Suprapubic skin (tissue), 4 donors: ENCODE results near the gene VPS45. TPM values are rescaled to one million over a fixed set of nuclear protein-coding genes. Genes with fewer than 3 reads are reported as not detected.

ENCODE experiments used
- DNase-seq, 2 donors: peaks; one replicate each; pipeline ENCODE4 v3.0.0-alpha.2; 2019; ENCODE audit warnings: low spot score in 2 of 2
- H3K27ac ChIP-seq: fragments of 200-600 bp; sonication (generic); one replicate; pipeline ENCODE4 v1.5.1; 2019
- H3K27me3 ChIP-seq: fragments of 200-600 bp; sonication (generic); one replicate; pipeline ENCODE4 v1.5.1; 2019
- H3K36me3 ChIP-seq: fragments of 200-600 bp; sonication (generic); one replicate; pipeline ENCODE4 v1.5.1; 2019
- H3K4me1 ChIP-seq: fragments of 200-600 bp; sonication (generic); one replicate; pipeline ENCODE4 v1.5.1; 2019
- H3K4me3 ChIP-seq: fragments of 200-600 bp; sonication (generic); one replicate; pipeline ENCODE4 v1.5.1; 2019; ENCODE audit warnings: mild to moderate bottlenecking
- H3K9me3 ChIP-seq: fragments of 200-600 bp; sonication (generic); one replicate; pipeline ENCODE4 v1.5.1; 2019
- EP300 ChIP-seq: sonication (generic); formaldehyde crosslinking; IDR thresholded peaks from one replicate; pipeline ENCODE4 v1.6.1; 2017; ENCODE audit warnings: antibody characterized with exemption
- POLR2A ChIP-seq, 2 donors: fragments of 450-650 bp; IDR thresholded peaks; one replicate each; pipeline ENCODE4 v1.6.1; 2017; ENCODE audit warnings: antibody characterized with exemption in 2 of 2, mild to moderate bottlenecking in 2 of 2, moderate library complexity in 2 of 2
- POLR2AphosphoS5 ChIP-seq, 3 donors: sonication (generic); formaldehyde crosslinking; IDR thresholded peaks; one replicate each; pipeline ENCODE4 v1.6.1; 2017; ENCODE audit warnings: antibody characterized with exemption in 3 of 3
- WGBS: methylation state at CpG from one replicate; pipeline ENCODE4 v1.1.5; 2018; 5-methylcytosine and 5-hydroxymethylcytosine counted together
- total RNA-seq, 4 donors: library from RNA; depleted of rRNA; stranded (reverse); fragments of >200 nt; gene quantifications; one replicate each; pipeline ENCODE4 v1.1.0, GENCODE V29; 2016
- TF ChIP-seq, protein P1 (sequence below), 2 donors: fragments of 200-600 bp in 1 of 2; fragments of 450-650 bp in 1 of 2; sonication (generic) in 1 of 2; IDR thresholded peaks; one replicate each; pipeline ENCODE4 v1.5.1; 2016 to 2019; ENCODE audit warnings: antibody characterized with exemption in 2 of 2, mild to moderate bottlenecking in 1 of 2, moderate library complexity in 1 of 2

VPS45 gene
- total RNA-seq, 4 donors from 2014 or later: 23.8 to 67.4 (median 34.2) TPM

DNA sequence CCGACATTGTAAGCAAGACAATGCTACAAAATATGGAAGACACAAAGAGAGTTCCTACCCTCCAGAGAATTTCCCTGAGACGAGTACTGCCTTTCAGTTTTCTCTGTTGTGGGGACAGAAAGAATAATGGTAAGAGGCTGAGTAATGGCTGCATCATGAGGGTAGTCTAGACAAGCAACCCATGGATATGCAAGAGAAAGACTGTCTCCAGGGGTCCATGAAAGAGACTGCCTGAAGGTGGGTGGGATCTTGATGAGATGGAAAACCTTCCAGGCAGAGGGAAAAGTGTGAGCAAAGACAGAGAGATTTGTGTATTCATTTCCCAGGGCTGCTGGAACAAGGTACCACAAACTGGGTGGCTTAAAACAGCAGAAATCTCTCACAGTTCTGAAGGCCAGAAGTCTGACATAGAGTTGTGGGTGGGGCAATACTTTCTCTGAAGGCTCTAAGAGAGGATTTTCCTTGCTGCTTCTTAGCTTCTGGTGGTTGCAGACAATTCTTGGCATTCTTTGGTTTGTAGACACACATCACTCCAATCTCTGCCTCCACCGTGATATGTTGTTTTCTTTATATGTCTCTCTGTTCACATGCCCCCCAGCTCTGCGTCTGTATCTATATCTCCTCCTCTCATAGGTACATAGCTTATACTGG lies 126.9 kb downstream of the VPS45 start:
- H3K36me3 ChIP-seq: no peaks in the 10 kb centered on the region
- no peak overlapping the region for H3K4me3 ChIP-seq
- TF ChIP-seq, protein P1, sequence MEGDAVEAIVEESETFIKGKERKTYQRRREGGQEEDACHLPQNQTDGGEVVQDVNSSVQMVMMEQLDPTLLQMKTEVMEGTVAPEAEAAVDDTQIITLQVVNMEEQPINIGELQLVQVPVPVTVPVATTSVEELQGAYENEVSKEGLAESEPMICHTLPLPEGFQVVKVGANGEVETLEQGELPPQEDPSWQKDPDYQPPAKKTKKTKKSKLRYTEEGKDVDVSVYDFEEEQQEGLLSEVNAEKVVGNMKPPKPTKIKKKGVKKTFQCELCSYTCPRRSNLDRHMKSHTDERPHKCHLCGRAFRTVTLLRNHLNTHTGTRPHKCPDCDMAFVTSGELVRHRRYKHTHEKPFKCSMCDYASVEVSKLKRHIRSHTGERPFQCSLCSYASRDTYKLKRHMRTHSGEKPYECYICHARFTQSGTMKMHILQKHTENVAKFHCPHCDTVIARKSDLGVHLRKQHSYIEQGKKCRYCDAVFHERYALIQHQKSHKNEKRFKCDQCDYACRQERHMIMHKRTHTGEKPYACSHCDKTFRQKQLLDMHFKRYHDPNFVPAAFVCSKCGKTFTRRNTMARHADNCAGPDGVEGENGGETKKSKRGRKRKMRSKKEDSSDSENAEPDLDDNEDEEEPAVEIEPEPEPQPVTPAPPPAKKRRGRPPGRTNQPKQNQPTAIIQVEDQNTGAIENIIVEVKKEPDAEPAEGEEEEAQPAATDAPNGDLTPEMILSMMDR (IDR thresholded peaks at IDR 0.05): no peak
- TF ChIP-seq POLR2A (IDR thresholded peaks at IDR 0.05): no peak
- TF ChIP-seq EP300: no peak
- TF ChIP-seq POLR2AphosphoS5 (IDR thresholded peaks at IDR 0.05): no peak
- whole genome bisulfite sequencing: 83% methylated on average over 4 of the region's 4 CpGs
- H3K4me1 ChIP-seq: no peaks in the 10 kb centered on the region
- no peaks in the 10 kb centered on the region for H3K27me3 ChIP-seq
- no peak for DNase-seq
- H3K27ac ChIP-seq: no peak overlapping the region
- H3K9me3 ChIP-seq: no peaks in the 10 kb centered on the region

Other genes with a start within 250 kb of the VPS45 start
- 10 to 100 TPM; 21.7 to 42.1 (median 33.1) TPM for gene BOLA1, start 168.2 kb upstream of the VPS45 start, total RNA-seq
- 1 to 10 TPM in 1 of 4 donors, under 1 TPM in 3; 0.48 to 1.3 (median 0.65) TPM for gene SV2A, start 149.9 kb upstream of the VPS45 start, total RNA-seq
- gene SF3B4, start 140.0 kb upstream of the VPS45 start, total RNA-seq: 10 to 100 TPM; 19.1 to 28.7 (median 22.2) TPM
- gene MTMR11, start 130.9 kb upstream of the VPS45 start, total RNA-seq: 10 to 100 TPM; 13.5 to 40.3 (median 22.0) TPM
- gene OTUD7B, start 57.0 kb upstream of the VPS45 start, total RNA-seq: 10 to 100 TPM; 11.0 to 19.2 (median 15.0) TPM
- 10 to 100 TPM in 3 of 4 donors, 1 to 10 TPM in 1; 4.8 to 19.2 (median 10.7) TPM for gene PLEKHO1, start 82.1 kb downstream of the VPS45 start, total RNA-seq
- gene ANP32E, start 168.3 kb downstream of the VPS45 start, total RNA-seq: 10 to 100 TPM in 3 of 4 donors, 1 to 10 TPM in 1; 7.5 to 17.6 (median 13.7) TPM
- 1 to 10 TPM in 2 of 4 donors, under 1 TPM in 2; 0.64 to 2.8 (median 1.1) TPM for gene CA14, start 190.0 kb downstream of the VPS45 start, total RNA-seq
- gene APH1A, start 201.2 kb downstream of the VPS45 start, total RNA-seq: 100 to 1,000 TPM in 3 of 4 donors, 10 to 100 TPM in 1; 92.5 to 141 (median 125) TPM
- 10 to 100 TPM in 1 of 4 donors, 1 to 10 TPM in 2, under 1 TPM in 1; 0.96 to 16.0 (median 1.5) TPM for gene C1orf54, start 205.0 kb downstream of the VPS45 start, total RNA-seq
- 10 to 100 TPM; 15.8 to 37.4 (median 28.1) TPM for gene CIART, start 214.8 kb downstream of the VPS45 start, total RNA-seq
- gene MRPS21, start 226.1 kb downstream of the VPS45 start, total RNA-seq: 10 to 100 TPM; 30.6 to 44.1 (median 38.2) TPM